ENCODE results near the gene TCF19. TPM values are rescaled to one million over a fixed set of nuclear protein-coding genes. Genes with fewer than 3 reads are reported as not detected.
"Not testable (repeated sequence)": the region's sequence is repeated elsewhere in the genome, so short reads cannot be mapped to it uniquely, and the experiment has no call there.

The TCF19 gene
- total RNA-seq, 6 experiments from 2014 or later: 0.42 to 4.4 (median 1.3) TPM

DNA sequence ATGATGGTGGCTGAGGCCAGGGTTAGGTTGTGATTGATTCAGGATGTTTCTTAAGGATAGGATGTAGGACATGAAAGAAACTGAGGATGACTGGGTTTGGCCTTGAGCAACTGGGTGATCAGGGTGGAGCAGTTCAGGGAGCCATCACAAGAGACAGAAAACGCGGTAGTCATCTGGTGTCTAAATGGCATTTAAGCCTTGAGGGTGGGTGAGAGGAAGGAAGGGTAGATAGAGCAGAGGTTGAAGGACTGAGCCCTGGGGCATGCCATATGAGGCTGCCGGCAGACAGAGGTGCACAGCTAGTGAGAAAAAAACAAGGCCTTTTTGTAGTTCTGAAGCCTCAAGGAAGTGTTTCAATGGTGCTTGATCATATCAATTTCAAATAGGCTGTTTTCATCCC, 10.2 kb downstream of the TCF19 start:
- Histone ChIP-seq H3K27me3 (no peaks in the 10 kb centered on the region), H3K27ac (no peak overlapping the region), H3K36me3 (no peaks in the 10 kb centered on the region), H3K9me3 (no peaks in the 10 kb centered on the region), H3K4me1 (peaks cover 0 to 3% (median 0%) of the 10 kb centered on the region in 4 donors), H3K4me3 (no peak overlapping the region)
- 92% methylated on average over 3 of the region's 3 CpGs for WGBS (ENCODE audit: insufficient coverage, low coverage, low lambda C conversion rate, missing lambda C conversion rate)
- no peak for ATAC-seq
- intact Hi-C loops (cut with DNase I): no loop called here
- TF ChIP-seq POLR2A (IDR thresholded peaks at IDR 0.05): no peak
- TF ChIP-seq, protein P1, sequence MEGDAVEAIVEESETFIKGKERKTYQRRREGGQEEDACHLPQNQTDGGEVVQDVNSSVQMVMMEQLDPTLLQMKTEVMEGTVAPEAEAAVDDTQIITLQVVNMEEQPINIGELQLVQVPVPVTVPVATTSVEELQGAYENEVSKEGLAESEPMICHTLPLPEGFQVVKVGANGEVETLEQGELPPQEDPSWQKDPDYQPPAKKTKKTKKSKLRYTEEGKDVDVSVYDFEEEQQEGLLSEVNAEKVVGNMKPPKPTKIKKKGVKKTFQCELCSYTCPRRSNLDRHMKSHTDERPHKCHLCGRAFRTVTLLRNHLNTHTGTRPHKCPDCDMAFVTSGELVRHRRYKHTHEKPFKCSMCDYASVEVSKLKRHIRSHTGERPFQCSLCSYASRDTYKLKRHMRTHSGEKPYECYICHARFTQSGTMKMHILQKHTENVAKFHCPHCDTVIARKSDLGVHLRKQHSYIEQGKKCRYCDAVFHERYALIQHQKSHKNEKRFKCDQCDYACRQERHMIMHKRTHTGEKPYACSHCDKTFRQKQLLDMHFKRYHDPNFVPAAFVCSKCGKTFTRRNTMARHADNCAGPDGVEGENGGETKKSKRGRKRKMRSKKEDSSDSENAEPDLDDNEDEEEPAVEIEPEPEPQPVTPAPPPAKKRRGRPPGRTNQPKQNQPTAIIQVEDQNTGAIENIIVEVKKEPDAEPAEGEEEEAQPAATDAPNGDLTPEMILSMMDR (IDR thresholded peaks at IDR 0.05): no peak
- DNase-seq: no peak

- WGBS (ENCODE audit: insufficient coverage, low coverage, low lambda C conversion rate, missing lambda C conversion rate): 92% methylated on average over 10 of the region's 10 CpGs
- intact Hi-C loops (cut with DNase I): no loop called here
- Histone ChIP-seq H3K27ac (no peak overlapping the region), H3K4me3 (no peak overlapping the region), H3K36me3 (no peaks in the 10 kb centered on the region), H3K4me1 (no peaks in the 10 kb centered on the region), H3K27me3 (no peaks in the 10 kb centered on the region), H3K9me3 (no peaks in the 10 kb centered on the region)
- TF ChIP-seq, protein P1 (IDR thresholded peaks at IDR 0.05): no peak
- no peak for TF ChIP-seq POLR2A (IDR thresholded peaks at IDR 0.05)
- ATAC-seq (no peak), DNase-seq (no peak)
Measured at GRCh38 chr6:31169123-31169857, 10.9 kb downstream of the TCF19 start.

DNA sequence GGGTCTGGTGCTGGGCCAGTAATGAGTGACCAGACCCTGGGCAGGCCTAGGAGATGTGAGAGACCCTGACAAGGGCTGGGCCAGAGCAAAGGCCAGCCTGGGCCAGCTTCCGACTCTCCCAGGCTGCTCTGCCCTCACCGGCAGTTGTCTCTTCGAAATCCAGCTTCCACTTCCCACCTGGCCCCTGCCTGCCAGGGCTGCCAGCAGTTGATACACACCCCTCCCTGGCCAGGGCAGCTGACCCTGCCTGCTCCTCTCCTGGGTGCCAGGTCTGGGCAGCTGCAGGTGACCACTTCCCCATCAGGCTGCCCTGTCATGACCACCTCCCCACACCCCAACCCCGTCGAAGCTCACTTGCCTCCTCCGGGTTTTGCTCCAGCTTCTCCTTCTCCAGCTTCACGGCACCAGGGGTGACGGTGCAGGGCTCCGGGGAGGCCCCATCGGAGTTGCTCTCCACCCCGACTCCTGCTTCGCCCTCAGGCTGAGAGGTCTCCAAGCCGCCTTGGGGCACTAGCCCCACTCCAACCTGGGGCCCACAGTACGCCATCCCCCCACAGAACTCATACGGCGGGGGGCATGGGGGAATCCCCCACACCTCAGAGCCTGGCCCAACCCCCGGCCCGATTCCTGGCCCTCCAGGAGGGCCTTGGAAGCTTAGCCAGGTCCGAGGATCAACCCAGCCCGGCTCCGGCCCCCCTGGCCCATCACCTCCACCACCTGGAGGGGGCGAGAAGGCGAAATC, 11.6 kb downstream of the TCF19 start:
- H3K36me3 ChIP-seq; H3K4me3 ChIP-seq; ATAC-seq; intact Hi-C loops (cut with DNase I); DNase-seq; H3K9me3 ChIP-seq; H3K4me1 ChIP-seq; H3K27me3 ChIP-seq; H3K27ac ChIP-seq: not testable (repeated sequence)
- 51% methylated on average over 6 of the region's 23 CpGs for WGBS (ENCODE audit: insufficient coverage, low coverage, low lambda C conversion rate, missing lambda C conversion rate)

- no peak for DNase-seq
- no peaks in the 10 kb centered on the region for H3K27me3 ChIP-seq
- ATAC-seq: no peak
- H3K4me1 ChIP-seq: no peaks in the 10 kb centered on the region
- H3K27ac ChIP-seq: no peak within 1 kb of the TSS
- no peaks in the 10 kb centered on the region for H3K36me3 ChIP-seq
- no peak for TF ChIP-seq POLR2A (IDR thresholded peaks at IDR 0.05)
- TF ChIP-seq, protein P1 (IDR thresholded peaks at IDR 0.05): no peak
- 83% methylated on average over 5 of the region's 9 CpGs for WGBS (ENCODE audit: insufficient coverage, low coverage, low lambda C conversion rate, missing lambda C conversion rate)
- no peak within 1 kb of the TSS for H3K4me3 ChIP-seq
- no peaks in the 10 kb centered on the region for H3K9me3 ChIP-seq
- intact Hi-C loops (cut with DNase I): no loop called here
Measured at GRCh38 chr6:31170600-31170881, 12.2 kb downstream of the TCF19 start, which contains the start of gene POU5F1. TSS of gene POU5F1 (minus strand) at chr6:31170682. CDS start at chr6:31170620, 62 bp downstream.

DNA sequence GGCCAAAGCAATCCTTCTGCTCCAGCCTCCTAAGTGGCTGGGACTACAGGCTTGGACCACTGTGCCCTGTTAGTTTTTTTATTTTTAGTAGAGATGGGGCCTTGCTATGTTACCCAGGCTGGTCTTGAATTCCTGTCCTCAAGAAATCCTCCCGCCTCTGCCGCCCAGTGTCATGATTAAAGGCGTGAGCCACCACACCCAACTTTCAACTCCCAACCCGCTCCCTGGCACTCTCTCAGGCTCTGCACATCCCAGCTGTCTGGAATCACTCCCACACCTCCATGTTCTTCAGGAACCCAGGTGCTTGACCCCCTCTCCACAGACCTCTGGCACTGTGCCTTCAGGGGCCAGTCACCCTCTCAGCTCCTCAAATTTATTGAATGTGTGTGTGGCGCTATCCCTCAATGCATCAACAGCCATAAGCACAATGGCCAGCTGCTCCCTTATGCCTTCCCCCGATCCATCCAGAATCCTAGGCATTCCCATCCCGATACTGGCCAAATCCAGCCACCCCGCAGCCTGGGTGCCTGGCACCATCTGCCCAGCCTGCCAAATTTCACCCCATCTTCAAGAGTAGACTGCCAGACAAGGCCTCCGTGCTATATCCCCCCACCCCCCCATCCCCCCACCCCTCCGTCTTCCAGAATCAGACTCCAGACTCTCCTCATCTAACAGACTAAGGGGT, 12.7 kb downstream of the TCF19 start:
- no peaks in the 10 kb centered on the region for H3K36me3 ChIP-seq
- no peak for ATAC-seq
- H3K9me3 ChIP-seq: no peaks in the 10 kb centered on the region
- no peak overlapping the region for H3K27ac ChIP-seq
- WGBS (ENCODE audit: insufficient coverage, low coverage, low lambda C conversion rate, missing lambda C conversion rate): 90% methylated on average over 7 of the region's 10 CpGs
- H3K27me3 ChIP-seq: no peaks in the 10 kb centered on the region
- H3K4me3 ChIP-seq: no peak overlapping the region
- TF ChIP-seq, protein P1 (IDR thresholded peaks at IDR 0.05): no peak
- no peak for TF ChIP-seq POLR2A (IDR thresholded peaks at IDR 0.05)
- intact Hi-C loops (cut with DNase I): no loop called here
- DNase-seq: no peak
- no peaks in the 10 kb centered on the region for H3K4me1 ChIP-seq

Measured in right lobe of liver (tissue), 6 donors.